Right atrium auricular region (tissue), 2 donors: Measurements from ENCODE around the gene NSD1. TPM values are rescaled to one million over a fixed set of nuclear protein-coding genes. Genes with fewer than 3 reads are reported as not detected.

Experiments used
- DNase-seq: peaks from one replicate; pipeline ENCODE4 v3.0.0-alpha.2; 2019; ENCODE audit warnings: low spot score
- H3K27ac ChIP-seq, 2 donors: fragments of 200-600 bp; sonication (generic); 1 replicate in 1 of 2; 2 replicates in 1 of 2; pipeline ENCODE4 v1.5.1; 2016 to 2019
- H3K27me3 ChIP-seq, 2 donors: fragments of 200-600 bp; sonication (generic); one replicate each; pipeline versions ENCODE4 v1.5.1 to v1.6.0; 2017 to 2019
- H3K36me3 ChIP-seq: fragments of 200-600 bp; sonication (generic); one replicate; pipeline ENCODE4 v1.5.1; 2016
- H3K4me1 ChIP-seq, 2 donors: fragments of 200-600 bp; sonication (generic); one replicate each; pipeline versions ENCODE4 v1.5.1 to v1.6.0; 2017 to 2019
- H3K4me3 ChIP-seq, 2 donors: fragments of 200-600 bp; sonication (generic); 1 replicate in 1 of 2; 2 replicates in 1 of 2; pipeline ENCODE4 v1.5.1; 2017 to 2019; ENCODE audit warnings: mild to moderate bottlenecking in 1 of 2, moderate library complexity in 1 of 2
- H3K9me3 ChIP-seq, 2 donors: fragments of 200-600 bp; sonication (generic); one replicate each; pipeline ENCODE4 v1.5.1; 2019
- total RNA-seq, 2 donors: library from RNA; depleted of rRNA; stranded (reverse); fragments of >200 nt; gene quantifications; one replicate each; pipeline ENCODE4 v1.1.0, GENCODE V29; 2016
- TF ChIP-seq, protein P1 (sequence below), 2 donors: fragments of 200-600 bp; sonication (generic); IDR thresholded peaks; one replicate each; pipeline ENCODE4 v1.5.1; 2019; ENCODE audit warnings: antibody characterized with exemption in 2 of 2

The NSD1 gene
- total RNA-seq, 2 donors from 2014 or later = 25.4 to 26.7 TPM

DNA sequence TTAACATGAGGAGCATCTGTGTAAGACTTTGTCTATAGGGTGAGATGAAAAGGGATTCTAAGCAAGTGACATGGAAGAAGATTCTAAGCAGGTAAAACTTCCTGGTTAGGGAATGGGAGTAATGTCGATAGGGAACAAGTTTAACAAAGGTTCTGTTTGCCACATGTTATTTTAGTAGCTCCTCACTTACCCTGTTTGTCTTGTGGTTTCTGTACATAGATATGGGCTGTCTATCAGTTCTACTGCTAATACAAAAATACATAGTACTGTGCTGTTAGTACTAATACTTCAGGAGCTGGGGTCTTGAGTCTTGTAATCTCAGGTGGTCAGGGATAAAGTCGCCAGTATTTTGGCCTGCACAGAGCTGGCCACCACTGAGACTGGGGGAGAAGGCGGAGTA, 137.1 kb downstream of the NSD1 start:
- Histone ChIP-seq H3K9me3 (no peaks in the 10 kb centered on the region), H3K27me3 (no peaks in the 10 kb centered on the region), H3K4me3 (no peak overlapping the region), H3K4me1 (no peaks in the 10 kb centered on the region), H3K36me3 (peaks cover 77% of the 10 kb centered on the region), H3K27ac (no peak overlapping the region)
- TF ChIP-seq, protein P1, sequence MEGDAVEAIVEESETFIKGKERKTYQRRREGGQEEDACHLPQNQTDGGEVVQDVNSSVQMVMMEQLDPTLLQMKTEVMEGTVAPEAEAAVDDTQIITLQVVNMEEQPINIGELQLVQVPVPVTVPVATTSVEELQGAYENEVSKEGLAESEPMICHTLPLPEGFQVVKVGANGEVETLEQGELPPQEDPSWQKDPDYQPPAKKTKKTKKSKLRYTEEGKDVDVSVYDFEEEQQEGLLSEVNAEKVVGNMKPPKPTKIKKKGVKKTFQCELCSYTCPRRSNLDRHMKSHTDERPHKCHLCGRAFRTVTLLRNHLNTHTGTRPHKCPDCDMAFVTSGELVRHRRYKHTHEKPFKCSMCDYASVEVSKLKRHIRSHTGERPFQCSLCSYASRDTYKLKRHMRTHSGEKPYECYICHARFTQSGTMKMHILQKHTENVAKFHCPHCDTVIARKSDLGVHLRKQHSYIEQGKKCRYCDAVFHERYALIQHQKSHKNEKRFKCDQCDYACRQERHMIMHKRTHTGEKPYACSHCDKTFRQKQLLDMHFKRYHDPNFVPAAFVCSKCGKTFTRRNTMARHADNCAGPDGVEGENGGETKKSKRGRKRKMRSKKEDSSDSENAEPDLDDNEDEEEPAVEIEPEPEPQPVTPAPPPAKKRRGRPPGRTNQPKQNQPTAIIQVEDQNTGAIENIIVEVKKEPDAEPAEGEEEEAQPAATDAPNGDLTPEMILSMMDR (IDR thresholded peaks at IDR 0.05) = no peak
- no peak for DNase-seq

- H3K36me3 ChIP-seq = peaks cover 77% of the 10 kb centered on the region
- TF ChIP-seq, protein P1 (IDR thresholded peaks at IDR 0.05) = no peak
- no peak overlapping the region for H3K27ac ChIP-seq
- H3K4me1 ChIP-seq = no peaks in the 10 kb centered on the region
- no peak overlapping the region for H3K4me3 ChIP-seq
- no peaks in the 10 kb centered on the region for H3K9me3 ChIP-seq
- DNase-seq = no peak
- no peaks in the 10 kb centered on the region for H3K27me3 ChIP-seq
Observed at GRCh38 chr5:177271113-177271512, 137.5 kb downstream of the NSD1 start.

DNA sequence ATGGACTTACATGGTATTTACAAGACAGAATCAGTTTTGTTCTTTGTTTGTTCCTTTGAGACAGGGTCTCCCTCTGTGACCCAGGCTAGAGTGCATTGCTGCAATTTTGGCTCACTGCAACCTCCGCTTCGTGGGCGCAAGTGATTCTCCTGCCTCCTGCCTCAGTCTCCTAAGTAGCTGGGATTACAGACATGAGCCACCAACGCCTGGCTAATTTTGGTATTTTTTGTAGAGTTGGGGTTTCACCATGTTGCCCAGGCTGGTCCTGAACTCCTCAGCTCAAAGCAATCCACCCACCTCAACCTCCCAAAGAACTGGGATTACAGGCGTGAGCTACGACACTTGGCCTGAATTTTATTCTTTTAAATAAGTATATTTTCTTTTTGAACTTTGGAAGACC, 142.3 kb downstream of the NSD1 start:
- Histone ChIP-seq H3K27me3 (no peaks in the 10 kb centered on the region), H3K9me3 (no peaks in the 10 kb centered on the region), H3K36me3 (peaks cover 62% of the 10 kb centered on the region), H3K4me3 (no peak overlapping the region), H3K27ac (no peak overlapping the region), H3K4me1 (no peaks in the 10 kb centered on the region)
- TF ChIP-seq, protein P1 (IDR thresholded peaks at IDR 0.05) = no peak
- no peak for DNase-seq

DNA sequence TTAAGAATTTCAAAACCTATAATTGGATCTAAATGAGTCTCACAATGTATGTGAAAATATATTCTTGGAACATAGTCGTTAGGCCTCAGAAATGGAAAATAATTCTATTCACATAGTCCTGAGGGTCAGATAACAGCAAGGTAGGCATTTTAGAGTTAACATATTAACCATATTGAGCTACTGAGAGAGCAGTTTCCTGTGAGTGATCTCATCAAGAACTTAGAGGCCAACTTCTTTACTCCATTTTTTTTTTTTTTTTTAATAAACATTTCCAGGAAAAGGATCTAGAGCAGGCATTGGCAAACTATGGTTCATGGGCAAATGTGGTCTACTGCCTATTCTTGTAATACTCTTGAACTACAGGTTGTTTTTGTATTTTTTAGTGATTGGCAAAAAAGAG, 143.3 kb downstream of the NSD1 start:
- TF ChIP-seq, protein P1 (IDR thresholded peaks at IDR 0.05) = no peak
- H3K27ac ChIP-seq = no peak overlapping the region
- DNase-seq = no peak
- H3K9me3 ChIP-seq = no peaks in the 10 kb centered on the region
- H3K4me1 ChIP-seq = no peaks in the 10 kb centered on the region
- no peaks in the 10 kb centered on the region for H3K27me3 ChIP-seq
- H3K4me3 ChIP-seq = no peak overlapping the region
- H3K36me3 ChIP-seq = peaks cover 63% of the 10 kb centered on the region

DNA sequence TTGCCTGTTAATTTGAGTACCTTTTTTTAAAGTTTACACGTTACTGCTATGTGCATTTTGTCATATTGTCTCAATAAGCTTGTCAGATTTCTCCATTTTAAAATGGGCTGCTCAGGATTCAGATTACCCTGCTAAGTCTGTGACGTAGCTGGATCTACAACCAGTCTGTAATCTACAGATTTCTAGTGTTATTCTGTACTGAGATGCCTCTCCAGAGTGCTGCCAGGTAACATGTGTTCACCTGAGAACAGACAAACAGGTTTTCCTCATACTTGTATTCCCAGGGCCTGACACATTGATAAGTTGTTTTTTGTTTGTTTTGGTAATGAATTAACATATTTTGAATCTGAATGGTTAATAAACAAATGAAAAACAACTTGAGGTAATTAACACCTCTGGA, 154.6 kb downstream of the NSD1 start:
- no peaks in the 10 kb centered on the region for H3K4me1 ChIP-seq
- TF ChIP-seq, protein P1 (IDR thresholded peaks at IDR 0.05) = no peak
- no peaks in the 10 kb centered on the region for H3K9me3 ChIP-seq
- H3K27ac ChIP-seq = no peak overlapping the region
- peaks cover 95% of the 10 kb centered on the region for H3K36me3 ChIP-seq
- DNase-seq = no peak
- H3K4me3 ChIP-seq = no peak overlapping the region
- H3K27me3 ChIP-seq = no peaks in the 10 kb centered on the region

DNA sequence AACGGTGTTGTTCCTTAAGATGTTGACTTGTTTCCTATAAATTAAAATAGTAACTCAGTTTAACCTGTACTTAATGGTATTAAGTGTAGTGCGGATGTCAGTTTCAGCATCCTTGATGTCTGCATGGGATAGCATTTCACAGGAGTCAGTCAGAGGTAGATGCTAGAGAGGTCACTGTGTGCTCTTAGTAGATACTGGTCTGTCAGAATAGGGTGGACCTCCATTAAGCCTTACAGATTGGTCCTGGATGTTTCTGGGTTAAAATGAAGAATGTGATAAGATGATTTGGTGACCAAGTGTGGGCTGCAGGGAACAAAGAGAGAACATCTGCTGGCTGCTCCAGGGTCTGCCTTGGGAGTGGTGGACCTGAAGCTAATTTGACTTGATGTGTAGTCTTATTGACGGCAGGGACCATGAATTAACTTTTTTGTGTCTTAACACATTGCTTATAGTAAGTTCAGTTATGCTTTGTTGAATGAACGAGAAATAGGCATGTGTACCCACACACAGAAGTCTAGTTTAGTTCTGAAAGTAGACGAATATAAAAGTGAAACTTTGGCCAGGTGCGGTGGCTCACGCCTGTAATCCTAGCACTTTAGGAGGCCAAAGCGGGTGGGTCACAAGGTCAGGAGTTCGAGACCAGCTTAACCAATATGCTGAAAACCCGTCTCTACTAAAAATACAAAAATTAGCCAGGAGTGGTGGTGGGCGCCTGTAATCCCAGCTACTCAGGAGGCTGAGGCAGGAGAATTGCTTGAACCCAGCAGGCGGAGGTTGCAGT, 157.4 kb downstream of the NSD1 start:
- H3K4me3 ChIP-seq = no peak overlapping the region
- no peak for DNase-seq
- TF ChIP-seq, protein P1 (IDR thresholded peaks at IDR 0.05) = no peak
- H3K27me3 ChIP-seq = no peaks in the 10 kb centered on the region
- H3K9me3 ChIP-seq = no peaks in the 10 kb centered on the region
- peaks cover 95% of the 10 kb centered on the region for H3K36me3 ChIP-seq
- H3K27ac ChIP-seq = no peak overlapping the region
- peaks cover 0 to 5% of the 10 kb centered on the region in 2 donors for H3K4me1 ChIP-seq
